ENCODE measurements around the gene IGFBP6. TPM values are rescaled to one million over a fixed set of nuclear protein-coding genes. Genes with fewer than 3 reads are reported as not detected.

The IGFBP6 gene
- total RNA-seq, 1 donor = 723 TPM

DNA sequence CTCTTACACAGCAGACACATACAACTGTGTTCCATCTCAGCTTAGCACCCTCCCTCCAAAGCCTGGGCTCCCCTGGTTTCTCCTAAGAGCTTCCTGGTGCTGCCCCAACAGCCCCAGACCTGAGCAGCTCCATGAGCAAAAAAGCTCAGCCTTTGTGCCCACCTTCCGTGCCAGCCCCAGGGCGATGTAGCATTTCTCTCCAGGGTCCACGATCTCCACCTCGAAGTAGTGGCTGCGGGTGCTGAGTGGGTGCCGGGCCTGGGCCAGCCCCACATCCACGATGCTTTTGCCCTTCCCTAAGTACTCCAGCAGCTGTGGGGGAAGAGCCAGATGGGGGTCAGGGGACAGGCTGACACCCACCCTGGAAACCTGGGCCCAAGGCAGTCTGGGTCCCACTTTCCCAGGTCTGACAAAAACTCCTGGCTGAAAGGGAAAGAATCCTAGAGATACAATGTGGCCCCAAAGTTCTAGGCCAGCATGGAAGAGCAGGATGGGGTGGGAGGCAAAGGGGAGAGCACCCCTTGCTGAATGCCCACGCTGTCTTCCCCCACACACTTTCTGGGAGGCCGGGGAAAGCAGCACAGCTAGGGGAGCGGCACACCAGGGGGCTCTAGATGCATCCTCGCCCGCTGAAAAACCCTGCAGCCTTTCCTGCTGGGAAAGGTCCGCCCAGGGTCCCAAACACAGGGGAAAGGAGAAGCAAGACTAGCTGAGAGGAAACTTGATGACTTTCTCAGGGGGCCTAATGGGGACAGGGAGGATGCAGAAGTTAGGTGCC is 29.3 kb upstream of the IGFBP6 start:
- H3K4me3 ChIP-seq (ENCODE audit: low read depth, low read length) = no peak overlapping the region
- no peak for TF ChIP-seq CTCF (IDR thresholded peaks at IDR 0.05; ENCODE audit: insufficient read depth, low read length)
- DNase-seq (ENCODE audit: low read depth) = no peak

GRCh38 chr12:53068811-53069585 is 28.5 kb upstream of the IGFBP6 start:
- H3K4me3 ChIP-seq (ENCODE audit: low read depth, low read length) = no peak overlapping the region
- no peak for DNase-seq (ENCODE audit: low read depth)
- TF ChIP-seq CTCF (IDR thresholded peaks at IDR 0.05; ENCODE audit: insufficient read depth, low read length) = no peak

GRCh38 chr12:53069621-53070410 is 27.7 kb upstream of the IGFBP6 start:
- TF ChIP-seq CTCF (IDR thresholded peaks at IDR 0.05; ENCODE audit: insufficient read depth, low read length) = no peak
- H3K4me3 ChIP-seq (ENCODE audit: low read depth, low read length) = no peak overlapping the region
- no peak for DNase-seq (ENCODE audit: low read depth)

GRCh38 chr12:53070877-53071492 is 26.5 kb upstream of the IGFBP6 start:
- no peak for TF ChIP-seq CTCF (IDR thresholded peaks at IDR 0.05; ENCODE audit: insufficient read depth, low read length)
- no peak overlapping the region for H3K4me3 ChIP-seq (ENCODE audit: low read depth, low read length)
- DNase-seq (ENCODE audit: low read depth) = no peak

DNA sequence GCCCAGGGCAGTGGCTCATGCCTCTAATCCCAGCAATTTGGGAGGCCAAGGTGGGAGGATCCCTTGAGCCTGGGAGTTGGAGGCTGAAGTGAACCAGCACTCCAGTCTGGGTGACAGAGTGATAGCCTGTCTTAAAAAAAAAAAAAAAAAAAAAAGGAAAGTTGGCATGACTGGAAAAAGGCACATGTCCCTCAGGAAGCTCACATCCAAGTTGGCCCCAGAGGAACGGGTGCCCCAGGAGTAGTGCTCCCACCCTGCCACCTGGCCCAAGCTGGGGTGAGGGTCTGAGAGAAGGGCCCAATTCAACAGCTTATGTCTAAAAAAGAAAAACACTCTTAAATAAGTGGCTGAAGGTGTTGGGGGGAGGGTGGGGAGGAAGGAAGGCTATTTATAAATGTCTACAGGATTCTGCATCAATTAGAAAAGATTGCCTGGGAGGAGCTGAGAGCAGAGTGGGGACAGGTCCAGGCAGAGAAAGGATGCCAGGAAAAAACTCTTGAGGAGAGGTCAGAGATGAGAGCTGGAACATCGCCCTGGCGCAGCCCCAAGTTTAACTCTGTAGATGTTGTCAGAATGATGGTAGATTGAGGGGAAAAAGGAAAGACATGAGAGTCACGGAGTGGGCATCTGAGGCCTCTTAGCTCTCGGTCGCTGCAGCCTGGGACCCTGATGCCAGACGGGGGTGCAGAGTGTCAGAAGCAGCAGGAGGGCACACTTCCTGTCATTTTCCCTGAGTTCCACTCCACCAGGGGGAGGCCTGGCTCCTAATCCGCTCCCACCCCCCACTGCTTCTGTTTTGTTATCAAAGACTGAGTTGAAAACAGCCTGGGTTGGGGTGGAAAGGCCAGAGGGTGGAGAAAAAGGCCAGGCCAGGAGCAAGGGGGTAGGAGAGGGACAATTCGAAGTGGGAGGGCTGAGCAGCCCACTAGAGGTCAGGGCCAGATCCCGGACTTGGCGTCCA is 25.6 kb upstream of the IGFBP6 start:
- DNase-seq (ENCODE audit: low read depth) = peak; percentile 86
- no peak overlapping the region for H3K4me3 ChIP-seq (ENCODE audit: low read depth, low read length)
- TF ChIP-seq CTCF (IDR thresholded peaks at IDR 0.05; ENCODE audit: insufficient read depth, low read length) = peak; percentile 29
